ENCODE data around the gene EVI5. TPM values are rescaled to one million over a fixed set of nuclear protein-coding genes. Genes with fewer than 3 reads are reported as not detected.

Gene EVI5
- polyA plus RNA-seq, 1 donor from 2014 or later = 8.5 TPM

- TF ChIP-seq RAD21 (conservative IDR thresholded peaks at IDR 0.05) (no peak), SMC3 (conservative IDR thresholded peaks at IDR 0.05; ENCODE audit: poor library complexity) (no peak)
- no peaks in the 10 kb centered on the region for H3F3A ChIP-seq (ENCODE audit: insufficient read depth, low read length, poor library complexity, severe bottlenecking)
- no peak overlapping the region for H3K27ac ChIP-seq (ENCODE audit: low read length)
- no peak overlapping the region for H3K4me2 ChIP-seq (ENCODE audit: low read length)
- H3K36me3 ChIP-seq (ENCODE audit: insufficient read depth, low read length) = no peaks in the 10 kb centered on the region
- H3K4me3 ChIP-seq (ENCODE audit: low read length) = no peak overlapping the region
- no peaks in the 10 kb centered on the region for H3K9me2 ChIP-seq (ENCODE audit: insufficient read depth, low read length)
- H2AFZ ChIP-seq (ENCODE audit: low read depth, low read length) = no peak overlapping the region
- H3K79me2 ChIP-seq (replicated peaks; ENCODE audit: insufficient read depth, low read length) = no peaks in the 10 kb centered on the region
- no peak overlapping the region for H3K9ac ChIP-seq (ENCODE audit: low read length)
- no peaks in the 10 kb centered on the region for H3K27me3 ChIP-seq (ENCODE audit: insufficient read depth, low read depth, low read length)
- no peaks in the 10 kb centered on the region for H4K20me1 ChIP-seq (ENCODE audit: insufficient read depth)
- H3K9me3 ChIP-seq (ENCODE audit: low read length) = no peaks in the 10 kb centered on the region
Observed at GRCh38 chr1:92619466-92620189, 165.3 kb downstream of the EVI5 start.

- Histone ChIP-seq H4K20me1 (ENCODE audit: insufficient read depth) (no peaks in the 10 kb centered on the region), H3K9me3 (ENCODE audit: low read length) (no peaks in the 10 kb centered on the region), H3K9me2 (ENCODE audit: insufficient read depth, low read length) (no peaks in the 10 kb centered on the region), H3K79me2 (replicated peaks; ENCODE audit: insufficient read depth, low read length) (no peaks in the 10 kb centered on the region), H3K27ac (ENCODE audit: low read length) (no peak overlapping the region), H2AFZ (ENCODE audit: low read depth, low read length) (no peak overlapping the region), H3K27me3 (ENCODE audit: insufficient read depth, low read depth, low read length) (no peaks in the 10 kb centered on the region), H3K9ac (ENCODE audit: low read length) (no peak overlapping the region), H3F3A (ENCODE audit: insufficient read depth, low read length, poor library complexity, severe bottlenecking) (no peaks in the 10 kb centered on the region), H3K4me3 (ENCODE audit: low read length) (no peak overlapping the region), H3K36me3 (ENCODE audit: insufficient read depth, low read length) (no peaks in the 10 kb centered on the region), H3K4me2 (ENCODE audit: low read length) (no peak overlapping the region)
- TF ChIP-seq EZH2 (IDR thresholded peaks at IDR 0.05; ENCODE audit: borderline replicate concordance, insufficient read depth, low read length, poor library complexity, severe bottlenecking) (no peak), SMC3 (conservative IDR thresholded peaks at IDR 0.05; ENCODE audit: poor library complexity) (no peak), CTCF (IDR thresholded peaks at IDR 0.05; ENCODE audit: poor library complexity, severe bottlenecking) (no peak), MXI1 (conservative IDR thresholded peaks at IDR 0.05; ENCODE audit: poor library complexity, severe bottlenecking) (no peak), REST (IDR thresholded peaks at IDR 0.05; ENCODE audit: borderline replicate concordance) (no peak), TAF1 (IDR thresholded peaks at IDR 0.05; ENCODE audit: low read depth) (no peak), EP300 (conservative IDR thresholded peaks at IDR 0.05; ENCODE audit: poor library complexity, severe bottlenecking) (no peak), POLR2AphosphoS5 (IDR thresholded peaks at IDR 0.05) (no peak), RAD21 (conservative IDR thresholded peaks at IDR 0.05) (no peak)
Observed at GRCh38 chr1:92601044-92601443, 183.9 kb downstream of the EVI5 start.
